Fibroblast of the aortic adventitia (primary cell): ENCODE results near the gene EOGT. TPM values are rescaled to one million over a fixed set of nuclear protein-coding genes. Genes with fewer than 3 reads are reported as not detected.
A peak's percentile ranks its signal among the peaks of the same experiment; 100 is the strongest.

Source experiments
- DNase-seq: peaks from one replicate; pipeline ENCODE4 v3.0.0-alpha.2; 2010; ENCODE audit warnings: low read depth
- H3K4me3 ChIP-seq: 2 replicates; pipeline ENCODE4 v1.5.1; 2011; ENCODE audit warnings: low read depth, mild to moderate bottlenecking, control low read depth, low read length, moderate library complexity
- CTCF ChIP-seq: IDR thresholded peaks from 2 replicates; pipeline ENCODE4 v1.5.1; 2011; ENCODE audit warnings: mild to moderate bottlenecking, low read length, control low read depth, inconsistent platforms; ENCODE audit not compliant: insufficient read depth
- total RNA-seq: library from RNA; depleted of rRNA; stranded (reverse); fragments of >200 nt; gene quantifications from 2 replicates; pipeline ENCODE4 v1.2.3, GENCODE V29; 2012; ENCODE audit warnings: low replicate concordance

The EOGT gene
- total RNA-seq, 1 donor: 41.6 TPM

DNA sequence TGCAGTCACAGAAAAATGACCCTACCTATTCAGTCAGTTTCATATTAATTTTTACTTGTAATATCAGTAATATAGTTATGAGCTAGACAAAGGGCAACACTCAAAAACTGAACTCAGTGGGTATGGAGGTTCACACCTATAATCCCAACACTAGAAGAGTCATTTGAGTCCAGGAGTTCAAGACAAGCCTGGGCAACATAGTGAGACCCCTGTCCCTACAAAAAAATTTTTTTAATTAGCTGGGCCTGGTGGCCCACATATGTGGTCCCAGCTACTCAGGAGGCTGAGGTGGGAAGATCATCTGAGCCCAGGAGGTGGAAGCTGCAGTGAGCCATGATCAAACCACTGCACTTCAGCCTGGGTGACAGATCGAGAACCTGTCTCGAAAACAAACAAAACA lies 35.5 kb upstream of the EOGT start:
- no peak for DNase-seq
- H3K4me3 ChIP-seq: no peak overlapping the region
- no peak for TF ChIP-seq CTCF

- no peak for DNase-seq
- no peak overlapping the region for H3K4me3 ChIP-seq
- no peak for TF ChIP-seq CTCF
These were observed 31.1 kb upstream of the EOGT start for GRCh38 chr3:69044608-69045007.

GRCh38 chr3:69033470-69033869 lies 20.0 kb upstream of the EOGT start:
- TF ChIP-seq CTCF: no peak
- DNase-seq: peak; percentile 51
- no peak overlapping the region for H3K4me3 ChIP-seq

DNA sequence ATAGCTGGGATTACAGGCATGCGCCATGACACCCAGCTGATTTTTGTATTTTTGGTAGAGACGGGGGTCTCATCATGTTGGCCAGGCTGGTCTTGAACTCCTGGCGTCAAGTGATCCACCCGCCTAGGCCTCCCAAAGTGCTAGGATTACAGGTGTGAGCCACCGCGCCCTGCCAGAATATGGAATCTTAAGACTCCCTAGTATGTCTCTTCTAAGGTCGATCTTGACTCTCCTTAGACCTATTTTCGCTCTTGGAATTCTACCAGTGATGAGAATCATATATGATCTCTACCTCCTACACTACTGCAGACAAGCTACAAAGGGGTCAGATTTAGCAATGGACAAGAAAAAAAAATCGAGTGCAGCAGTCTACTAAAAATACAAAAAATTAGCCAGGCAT lies 19.3 kb upstream of the EOGT start:
- H3K4me3 ChIP-seq: no peak overlapping the region
- no peak for TF ChIP-seq CTCF
- DNase-seq: no peak

- DNase-seq: peak; percentile 39
- no peak overlapping the region for H3K4me3 ChIP-seq
- TF ChIP-seq CTCF: no peak
These were observed 18.7 kb upstream of the EOGT start for GRCh38 chr3:69032142-69032541.

GRCh38 chr3:69031635-69032034 lies 18.2 kb upstream of the EOGT start:
- no peak overlapping the region for H3K4me3 ChIP-seq
- no peak for DNase-seq
- no peak for TF ChIP-seq CTCF

GRCh38 chr3:69020857-69021256 lies 7.4 kb upstream of the EOGT start:
- H3K4me3 ChIP-seq: no peak overlapping the region
- no peak for TF ChIP-seq CTCF
- no peak for DNase-seq
